Smooth muscle cell (in vitro differentiated cells): ENCODE results near the gene EEF2K. TPM values are rescaled to one million over a fixed set of nuclear protein-coding genes. Genes with fewer than 3 reads are reported as not detected.

ENCODE experiments used
- DNase-seq: peaks from one replicate; lab custom pipeline; 2025; ENCODE audit not compliant: unreplicated experiment; lab: John Stamatoyannopoulos, UW
- H2AFZ ChIP-seq: fragments of 200-600 bp; sonication (generic); 2 replicates; pipeline ENCODE4 v1.6.0; 2016; ENCODE audit warnings: antibody characterized with exemption, low read depth, mild to moderate bottlenecking
- H3F3A ChIP-seq: fragments of 200-600 bp; sonication (generic); 2 replicates; pipeline ENCODE4 v1.6.0; 2017; ENCODE audit warnings: antibody characterized with exemption, low read depth
- H3K27ac ChIP-seq: fragments of 200-600 bp; sonication (generic); 2 replicates; pipeline ENCODE4 v1.5.1; 2016; ENCODE audit warnings: low read depth, mild to moderate bottlenecking
- H3K27me3 ChIP-seq: fragments of 200-600 bp; sonication (generic); 2 replicates; pipeline ENCODE4 v1.6.1; 2016; ENCODE audit warnings: low read depth, mild to moderate bottlenecking
- H3K36me3 ChIP-seq: fragments of 200-600 bp; sonication (generic); 2 replicates; pipeline ENCODE4 v1.5.1; 2016; ENCODE audit warnings: low read depth
- H3K4me1 ChIP-seq: fragments of 200-600 bp; sonication (generic); 2 replicates; pipeline ENCODE4 v1.5.1; 2016; ENCODE audit warnings: low read depth
- H3K4me2 ChIP-seq: fragments of 200-600 bp; sonication (generic); 2 replicates; pipeline ENCODE4 v1.6.0; 2016; ENCODE audit warnings: mild to moderate bottlenecking
- H3K4me3 ChIP-seq: fragments of 200-600 bp; sonication (generic); 2 replicates; pipeline ENCODE4 v1.5.1; 2016; ENCODE audit warnings: mild to moderate bottlenecking
- H3K79me2 ChIP-seq: fragments of 200-600 bp; sonication (generic); 2 replicates; pipeline ENCODE4 v1.6.0; 2016; ENCODE audit warnings: low read depth, mild to moderate bottlenecking
- H3K9ac ChIP-seq: fragments of 200-600 bp; sonication (generic); 2 replicates; pipeline ENCODE4 v1.6.0; 2016; ENCODE audit warnings: low read depth
- H3K9me3 ChIP-seq: fragments of 200-600 bp; sonication (generic); replicated peaks from 2 replicates; pipeline ENCODE4 v1.5.1; 2016; ENCODE audit warnings: low read depth
- H4K20me1 ChIP-seq: fragments of 200-600 bp; sonication (generic); 2 replicates; pipeline ENCODE4 v1.6.0; 2016; ENCODE audit warnings: low read depth
- WGBS: methylation state at CpG from one replicate; pipeline ENCODE4 v1.1.7; 2016; ENCODE audit warnings: low lambda C conversion rate; 5-methylcytosine and 5-hydroxymethylcytosine counted together
- polyA plus RNA-seq: library from polyadenylated mRNA; unstranded; fragments of >200 nt; fragmentation: Nextera tagmentation; extraction: Ambion mirVana; gene quantifications from 2 replicates; pipeline ENCODE4 v1.2.1, GENCODE V29; 2016
- total RNA-seq: library from RNA; depleted of rRNA; stranded (reverse); fragments of >200 nt; gene quantifications from 2 replicates; pipeline ENCODE4 v1.2.3, GENCODE V29; 2014
- TF ChIP-seq, protein P1 (sequence below): fragments of 200-600 bp; sonication (generic); IDR thresholded peaks from 2 replicates; pipeline ENCODE4 v1.5.1; 2017; ENCODE audit warnings: borderline replicate concordance, mild to moderate bottlenecking, antibody characterized with exemption; ENCODE audit not compliant: insufficient read depth, poor library complexity, severe bottlenecking

Gene EEF2K
- total and polyA plus RNA-seq, 2 experiments from 2014 or later, result 8.7 to 12.8 TPM

DNA sequence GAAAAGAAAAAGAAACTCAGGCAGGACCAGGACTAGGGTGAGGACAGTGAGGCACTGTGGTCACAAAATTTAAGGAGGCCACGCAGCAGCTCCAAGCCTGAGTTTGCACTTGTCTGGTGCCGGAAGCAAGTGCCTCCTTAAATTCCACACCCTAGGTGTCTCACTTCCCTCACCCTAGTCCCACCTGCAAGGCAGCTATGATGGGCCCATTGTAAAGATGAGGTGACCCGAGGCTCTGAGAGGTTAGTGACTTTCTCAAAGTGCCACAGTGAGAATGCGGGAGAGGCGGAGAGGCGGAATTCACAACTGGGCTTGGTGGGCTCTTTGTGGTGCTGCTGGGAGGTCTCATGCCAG, 21.5 kb upstream of the EEF2K start:
- 91% methylated on average over 6 of the region's 6 CpGs for WGBS
- Histone ChIP-seq H3K9me3 (no peaks in the 10 kb centered on the region), H3K27ac (no peak overlapping the region), H3K27me3 (no peaks in the 10 kb centered on the region), H3K4me1 (no peaks in the 10 kb centered on the region), H3K4me3 (no peak overlapping the region), H3K9ac (no peak overlapping the region), H3K4me2 (no peak overlapping the region), H3K36me3 (no peaks in the 10 kb centered on the region), H3F3A (no peaks in the 10 kb centered on the region), H4K20me1 (no peaks in the 10 kb centered on the region), H3K79me2 (no peaks in the 10 kb centered on the region), H2AFZ (no peak overlapping the region)
- DNase-seq, result no peak
- TF ChIP-seq, protein P1, sequence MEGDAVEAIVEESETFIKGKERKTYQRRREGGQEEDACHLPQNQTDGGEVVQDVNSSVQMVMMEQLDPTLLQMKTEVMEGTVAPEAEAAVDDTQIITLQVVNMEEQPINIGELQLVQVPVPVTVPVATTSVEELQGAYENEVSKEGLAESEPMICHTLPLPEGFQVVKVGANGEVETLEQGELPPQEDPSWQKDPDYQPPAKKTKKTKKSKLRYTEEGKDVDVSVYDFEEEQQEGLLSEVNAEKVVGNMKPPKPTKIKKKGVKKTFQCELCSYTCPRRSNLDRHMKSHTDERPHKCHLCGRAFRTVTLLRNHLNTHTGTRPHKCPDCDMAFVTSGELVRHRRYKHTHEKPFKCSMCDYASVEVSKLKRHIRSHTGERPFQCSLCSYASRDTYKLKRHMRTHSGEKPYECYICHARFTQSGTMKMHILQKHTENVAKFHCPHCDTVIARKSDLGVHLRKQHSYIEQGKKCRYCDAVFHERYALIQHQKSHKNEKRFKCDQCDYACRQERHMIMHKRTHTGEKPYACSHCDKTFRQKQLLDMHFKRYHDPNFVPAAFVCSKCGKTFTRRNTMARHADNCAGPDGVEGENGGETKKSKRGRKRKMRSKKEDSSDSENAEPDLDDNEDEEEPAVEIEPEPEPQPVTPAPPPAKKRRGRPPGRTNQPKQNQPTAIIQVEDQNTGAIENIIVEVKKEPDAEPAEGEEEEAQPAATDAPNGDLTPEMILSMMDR, result no peak

DNA sequence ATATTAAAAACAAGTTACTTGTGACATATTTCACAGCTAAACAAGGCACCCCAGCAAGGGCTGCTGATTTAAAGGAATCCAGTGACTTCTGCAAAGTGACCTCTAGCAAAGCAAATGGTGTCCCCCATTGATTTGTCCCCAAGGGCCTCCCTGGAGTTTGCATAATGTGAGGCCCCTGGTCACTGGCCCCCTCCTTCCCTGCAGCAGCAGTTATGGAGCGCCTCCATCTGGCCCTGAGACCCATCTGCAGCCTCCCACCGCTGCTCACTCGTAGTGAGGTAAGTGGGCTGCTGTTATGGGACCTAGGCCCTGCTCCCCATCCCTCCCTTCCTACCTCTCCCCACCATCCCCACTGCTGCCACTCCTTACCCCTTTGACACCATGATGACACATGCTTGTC, 19.6 kb upstream of the EEF2K start:
- H2AFZ ChIP-seq, result no peak overlapping the region
- H3K27ac ChIP-seq, result no peak overlapping the region
- DNase-seq, result no peak
- no peak overlapping the region for H3K4me3 ChIP-seq
- H3K4me2 ChIP-seq, result no peak overlapping the region
- no peaks in the 10 kb centered on the region for H3K9me3 ChIP-seq
- TF ChIP-seq, protein P1, result no peak
- H3F3A ChIP-seq, result no peaks in the 10 kb centered on the region
- WGBS, result 33% methylated on average over 3 of the region's 3 CpGs
- no peaks in the 10 kb centered on the region for H4K20me1 ChIP-seq
- no peaks in the 10 kb centered on the region for H3K79me2 ChIP-seq
- H3K4me1 ChIP-seq, result peaks cover 1% of the 10 kb centered on the region
- no peak overlapping the region for H3K9ac ChIP-seq
- no peaks in the 10 kb centered on the region for H3K27me3 ChIP-seq
- no peaks in the 10 kb centered on the region for H3K36me3 ChIP-seq

DNA sequence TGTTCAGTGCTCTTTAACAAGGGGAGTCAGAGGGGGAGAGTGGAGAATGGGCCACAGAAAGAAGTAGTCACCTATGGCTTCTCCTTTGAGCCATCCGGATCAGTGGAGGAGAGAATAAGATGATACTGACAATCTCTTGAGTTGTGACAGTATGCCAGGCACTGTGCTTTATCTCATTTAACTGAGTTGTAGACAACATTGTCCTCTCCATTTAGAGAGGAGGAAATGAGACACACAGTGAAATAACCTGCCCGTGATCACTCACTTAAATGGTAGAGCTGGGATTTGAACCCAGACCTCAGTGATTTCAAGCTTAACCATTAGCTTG, 17.8 kb upstream of the EEF2K start:
- no peak for DNase-seq
- Histone ChIP-seq H4K20me1 (no peaks in the 10 kb centered on the region), H2AFZ (no peak overlapping the region), H3K27me3 (no peaks in the 10 kb centered on the region), H3K9me3 (no peaks in the 10 kb centered on the region), H3K79me2 (no peaks in the 10 kb centered on the region), H3K4me3 (no peak overlapping the region), H3K27ac (no peak overlapping the region), H3F3A (no peaks in the 10 kb centered on the region), H3K36me3 (no peaks in the 10 kb centered on the region), H3K4me2 (no peak overlapping the region), H3K9ac (no peak overlapping the region), H3K4me1 (peaks cover 7% of the 10 kb centered on the region)
- WGBS, result 98% methylated on average over 2 of the region's 2 CpGs
- TF ChIP-seq, protein P1, result no peak

DNA sequence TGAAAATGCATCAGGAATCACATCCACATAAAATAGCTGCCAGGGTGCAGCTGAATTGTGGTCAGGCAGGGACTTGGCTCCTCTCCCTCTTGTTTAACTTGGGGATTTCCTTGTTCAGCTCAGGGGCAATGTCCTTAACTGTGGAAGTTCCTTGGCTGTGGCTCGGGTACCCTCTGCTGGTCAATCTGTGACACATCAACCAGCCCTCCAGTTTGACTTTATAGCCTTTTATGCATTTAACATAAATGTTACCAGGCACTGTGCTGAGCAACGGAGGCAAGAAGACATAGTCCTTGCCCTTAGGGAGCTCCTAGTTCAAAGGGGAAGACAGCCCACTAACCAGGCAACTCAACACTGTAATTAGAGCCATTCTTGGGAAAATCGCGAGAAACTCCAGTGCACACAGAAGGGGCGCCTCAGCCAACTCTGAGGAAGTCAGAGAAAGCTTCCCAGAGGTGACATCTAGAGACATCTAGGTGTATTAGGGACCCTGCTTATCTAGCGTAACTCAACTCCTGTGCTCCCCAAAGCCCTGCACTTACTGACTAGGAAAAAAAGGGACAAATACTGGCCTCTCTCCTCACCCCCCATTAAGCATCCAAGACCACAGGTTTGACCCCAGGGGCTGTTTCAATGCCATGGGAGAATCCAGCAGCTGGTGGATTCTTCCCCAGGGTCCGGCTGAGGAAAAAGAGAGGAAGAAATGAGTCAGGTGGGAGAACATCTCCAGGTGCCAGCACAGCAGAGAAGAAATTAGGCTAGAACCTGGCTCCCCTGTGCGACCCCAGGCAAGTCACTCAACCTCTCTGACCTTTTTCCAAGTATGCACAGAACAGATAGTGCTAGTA, 17.3 kb upstream of the EEF2K start:
- H3K27ac ChIP-seq, result no peak overlapping the region
- no peak overlapping the region for H3K4me2 ChIP-seq
- H3K4me1 ChIP-seq, result peaks cover 7% of the 10 kb centered on the region
- H3K9me3 ChIP-seq, result no peaks in the 10 kb centered on the region
- no peaks in the 10 kb centered on the region for H3F3A ChIP-seq
- H3K79me2 ChIP-seq, result no peaks in the 10 kb centered on the region
- no peaks in the 10 kb centered on the region for H4K20me1 ChIP-seq
- no peaks in the 10 kb centered on the region for H3K36me3 ChIP-seq
- TF ChIP-seq, protein P1, result peak; percentile 81
- peak; percentile 8 for DNase-seq
- WGBS, result 50% methylated on average over 8 of the region's 8 CpGs
- H3K4me3 ChIP-seq, result no peak overlapping the region
- H2AFZ ChIP-seq, result no peak overlapping the region
- no peak overlapping the region for H3K9ac ChIP-seq
- no peaks in the 10 kb centered on the region for H3K27me3 ChIP-seq
